SHP77 treated with DMSO at 0.1 percent for 48 hours (cell line): ENCODE results near the gene APPBP2.
"Not testable (repeated sequence)": the region's sequence is repeated elsewhere in the genome, so short reads cannot be mapped to it uniquely, and the experiment has no call there.

ENCODE experiments used
- DNase-seq: peaks from one replicate; lab custom pipeline; 2025; lab: John Stamatoyannopoulos, UW

The APPBP2 gene

DNA sequence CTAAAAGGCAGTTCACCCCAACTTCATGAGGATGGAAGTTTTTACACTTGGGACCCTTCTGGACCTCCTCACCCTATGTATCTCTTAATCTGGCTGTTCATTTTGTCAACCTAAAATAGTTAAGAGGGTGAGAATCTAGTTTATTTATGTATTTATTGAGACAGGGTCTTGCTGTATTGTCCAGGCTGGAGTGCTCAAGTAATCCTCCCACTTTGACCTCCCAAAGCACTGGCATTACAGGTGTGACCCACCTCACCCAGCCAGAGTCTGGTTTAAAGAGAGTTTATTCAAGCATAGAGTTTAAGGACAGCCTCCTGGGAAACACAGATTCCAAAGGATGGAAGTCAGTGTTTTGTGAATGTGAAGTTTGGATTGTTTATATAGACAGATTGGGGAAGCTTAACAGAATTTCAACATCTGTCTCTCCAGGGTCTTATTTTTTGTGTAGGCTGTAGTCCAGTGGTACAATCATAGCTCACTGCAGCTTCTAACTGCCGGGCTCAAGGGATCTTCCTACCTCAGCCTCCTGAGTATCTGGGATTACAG is 8.0 kb upstream of the APPBP2 start:
- DNase-seq, result no peak

DNA sequence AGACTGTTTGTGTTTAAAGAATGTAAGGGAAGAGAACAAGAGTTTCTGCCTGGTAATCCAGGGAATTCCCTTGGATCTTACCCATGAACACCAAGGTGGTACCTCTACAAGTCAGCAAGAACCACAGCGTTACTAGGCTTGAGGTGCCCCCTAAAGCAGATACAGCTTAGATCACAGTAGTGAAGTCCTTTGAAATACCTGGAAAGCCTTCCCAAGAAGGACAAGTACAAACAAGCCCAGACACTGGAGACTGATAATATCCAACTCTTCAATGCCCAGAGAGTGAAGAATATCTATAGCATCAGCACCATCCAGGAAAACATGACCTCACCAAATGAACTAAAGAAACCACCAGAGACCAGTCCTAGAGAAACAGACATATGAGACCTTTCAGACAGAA is 3.8 kb upstream of the APPBP2 start:
- DNase-seq, result no peak

- no peak for DNase-seq
These were observed 2.8 kb upstream of the APPBP2 start for GRCh38 chr17:60528828-60529227.

DNA sequence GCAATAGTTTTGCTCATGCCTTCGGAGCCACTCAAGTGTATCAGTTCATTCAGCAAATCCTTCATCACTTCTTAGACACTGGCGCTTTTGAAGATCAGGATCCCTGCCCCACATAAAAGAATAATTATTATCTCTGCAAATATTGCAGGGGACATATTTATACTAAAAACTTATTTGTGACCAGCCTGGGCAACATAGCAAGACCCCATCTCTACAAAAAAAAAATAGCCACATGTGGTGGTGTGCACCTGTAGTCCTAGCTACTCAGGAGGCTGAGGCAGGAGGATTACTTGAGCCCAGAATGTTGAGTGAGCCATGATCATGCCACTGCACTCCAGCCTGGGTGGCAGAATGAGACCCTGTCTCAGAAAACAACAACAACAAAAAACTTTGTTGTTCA is 1.7 kb upstream of the APPBP2 start:
- no peak for DNase-seq

GRCh38 chr17:60526726-60527125 is 684 bp upstream of the APPBP2 start:
- no peak for DNase-seq

GRCh38 chr17:60525328-60525684 is 736 bp downstream of the APPBP2 start:
- no peak for DNase-seq

GRCh38 chr17:60524463-60525327 is 1.3 kb downstream of the APPBP2 start:
- no peak for DNase-seq

DNA sequence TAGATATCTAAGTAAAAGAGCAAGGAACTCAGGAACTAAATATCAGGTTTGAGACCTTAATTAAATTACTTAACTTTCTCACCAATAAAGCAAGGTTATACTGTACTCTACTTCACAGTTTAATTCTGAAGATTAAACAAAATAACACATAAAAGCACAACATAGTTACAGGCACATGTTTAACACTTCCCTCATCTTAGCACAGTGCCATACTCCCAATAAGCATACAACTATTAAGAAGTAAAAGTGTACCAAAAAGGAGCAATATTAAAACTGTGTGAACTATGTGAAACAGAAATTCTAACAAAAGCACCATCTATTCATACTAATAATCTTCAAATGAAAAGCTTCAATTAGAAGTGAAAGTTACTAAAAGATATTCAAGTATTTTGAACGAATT is 2.2 kb downstream of the APPBP2 start:
- DNase-seq, result no peak

DNA sequence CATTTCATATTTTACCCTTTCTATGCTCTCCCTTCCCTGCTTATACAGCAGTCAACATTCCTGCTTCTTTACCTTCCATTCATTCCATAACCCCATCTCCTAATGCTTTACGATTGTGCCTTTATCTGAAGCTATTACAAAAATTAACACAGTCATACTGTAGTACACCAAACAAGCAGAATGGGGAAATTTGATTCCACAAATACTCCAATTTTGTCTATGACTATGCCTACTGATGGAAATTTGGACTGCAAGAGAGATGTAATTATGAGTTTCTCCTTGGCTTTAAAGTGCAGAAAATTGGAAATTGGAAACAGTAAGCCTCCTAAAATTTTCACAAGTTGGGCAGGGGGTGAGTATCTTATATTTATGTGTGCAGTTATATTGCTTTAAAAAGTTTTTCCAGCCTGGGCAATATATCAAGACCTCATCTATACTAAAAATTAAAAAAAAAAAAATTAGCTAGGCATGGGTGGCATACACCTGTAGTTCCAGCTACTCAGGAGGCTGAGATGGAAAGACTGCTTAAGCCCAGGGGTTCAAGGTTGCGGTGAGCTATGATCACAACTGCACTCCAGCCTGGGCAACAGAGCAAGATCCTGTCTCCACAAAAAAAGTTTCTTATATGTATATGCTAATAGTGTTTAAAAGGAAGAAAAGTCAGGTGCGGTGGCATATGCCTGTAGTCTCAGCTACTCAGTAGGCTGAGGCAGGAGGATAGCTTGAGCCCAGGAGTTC is 3.0 kb downstream of the APPBP2 start:
- no peak for DNase-seq

- DNase-seq, result no peak
These were observed 6.2 kb downstream of the APPBP2 start for GRCh38 chr17:60519795-60520194.

DNA sequence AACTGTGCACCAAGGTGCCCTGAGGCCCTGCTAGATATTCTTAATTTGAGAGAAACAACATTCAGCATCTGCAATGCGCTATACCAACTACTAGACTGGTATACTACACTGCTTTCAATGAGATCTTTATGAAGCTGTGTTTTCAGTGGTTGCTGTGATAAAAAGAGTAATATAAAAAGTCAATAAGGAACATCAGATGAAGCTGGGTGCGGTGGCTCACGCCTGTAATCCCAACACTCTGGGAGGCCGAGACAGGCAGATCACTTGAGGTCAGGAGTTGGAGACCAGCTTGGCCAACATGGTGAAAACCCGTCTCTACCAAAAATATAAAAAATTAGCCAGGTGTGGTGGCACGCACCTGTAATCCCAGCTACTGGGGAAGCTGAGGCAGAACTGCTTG is 10.4 kb downstream of the APPBP2 start:
- DNase-seq, result not testable (repeated sequence)

- DNase-seq, result not testable (repeated sequence)
These were observed 10.8 kb downstream of the APPBP2 start for GRCh38 chr17:60515199-60515598.

GRCh38 chr17:60514500-60514899 is 11.5 kb downstream of the APPBP2 start:
- DNase-seq, result no peak

GRCh38 chr17:60514053-60514452 is 12.0 kb downstream of the APPBP2 start:
- DNase-seq, result no peak

DNA sequence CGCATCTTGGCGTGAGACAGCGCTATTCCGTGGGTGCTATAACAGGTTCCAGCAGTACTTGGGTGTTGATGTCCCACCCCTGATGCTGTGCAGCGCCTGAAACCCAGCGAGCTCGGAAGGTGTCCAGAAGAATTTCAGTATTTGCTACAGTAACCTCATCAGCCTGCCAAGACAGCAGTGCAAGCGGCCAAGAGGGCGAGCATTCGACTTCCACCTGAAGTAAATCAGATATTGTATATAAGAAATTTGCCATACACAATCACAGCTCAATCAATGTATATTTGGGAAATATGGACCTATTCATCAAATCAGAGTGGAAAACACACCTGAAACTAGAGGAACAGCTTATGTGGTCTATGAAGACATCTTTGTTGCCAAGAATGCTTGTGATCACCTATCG is 13.0 kb downstream of the APPBP2 start:
- no peak for DNase-seq

- DNase-seq, result no peak
These were observed 15.3 kb downstream of the APPBP2 start for GRCh38 chr17:60510723-60511122.

DNA sequence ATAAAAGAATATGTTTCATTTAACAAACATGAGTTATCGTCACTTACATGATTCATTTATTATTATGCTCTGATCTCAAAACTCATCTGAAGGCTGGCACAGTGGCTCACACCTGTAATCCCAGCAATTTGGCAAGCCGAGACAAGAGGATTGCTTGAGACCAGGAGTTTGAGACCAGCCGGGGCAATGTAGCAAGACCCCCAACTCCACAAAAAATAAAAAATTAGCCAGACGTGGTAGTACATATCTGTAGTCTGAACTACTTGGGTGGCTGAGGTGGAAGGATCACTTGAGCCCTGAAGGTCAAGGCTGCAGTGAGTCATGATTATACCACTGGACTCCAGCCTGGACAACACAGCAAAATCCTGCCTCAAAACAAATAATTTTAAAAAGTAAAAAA is 16.0 kb downstream of the APPBP2 start:
- DNase-seq, result no peak

DNA sequence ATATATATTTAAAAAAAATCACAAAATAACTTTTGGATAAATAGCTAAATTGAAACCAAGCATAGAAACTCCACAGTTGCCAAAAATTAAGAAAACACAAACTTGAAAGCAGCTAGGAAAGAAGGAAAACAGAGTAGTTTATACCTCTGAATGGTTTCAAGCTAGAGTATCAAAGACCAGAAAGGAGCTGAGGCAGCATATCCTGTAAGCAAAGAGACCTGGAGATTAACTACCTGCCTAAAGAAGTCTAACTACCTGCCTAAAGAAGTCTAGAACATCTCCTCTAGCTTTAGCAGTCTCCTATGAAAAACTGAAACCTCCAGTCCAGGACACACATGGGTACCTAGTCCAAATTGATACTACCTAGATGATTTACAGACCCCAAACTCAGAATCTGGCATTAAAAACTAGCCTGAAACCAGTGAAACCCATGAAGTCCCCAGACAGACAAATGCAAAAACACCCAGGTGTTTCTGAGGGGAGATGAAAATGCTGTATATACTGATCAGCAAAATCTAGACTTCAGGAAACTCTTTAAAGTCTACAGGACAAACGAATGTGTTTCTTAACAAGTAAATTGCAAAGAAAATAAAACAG is 17.6 kb downstream of the APPBP2 start:
- no peak for DNase-seq

- DNase-seq, result no peak
These were observed 19.7 kb downstream of the APPBP2 start for GRCh38 chr17:60506312-60506711.

DNA sequence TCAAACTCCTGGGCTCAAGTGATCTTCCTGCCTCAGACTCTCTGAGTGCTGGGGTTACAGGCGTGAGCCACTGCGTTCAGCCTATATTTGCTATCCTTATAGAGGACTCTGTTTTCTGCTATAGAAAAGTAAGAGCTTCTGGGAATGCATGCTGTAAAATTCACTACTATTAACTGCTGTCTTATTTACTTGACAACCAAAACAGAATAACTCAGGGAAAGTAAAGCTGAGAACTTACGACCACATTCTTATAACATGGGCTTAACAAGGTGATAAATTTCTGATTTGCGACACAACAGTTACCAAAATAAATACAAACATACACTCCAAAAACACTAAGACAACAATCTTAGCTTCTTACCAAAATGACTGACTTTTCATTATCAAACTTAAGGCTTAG is 23.9 kb downstream of the APPBP2 start:
- DNase-seq, result no peak

- no peak for DNase-seq
These were observed 24.5 kb downstream of the APPBP2 start for GRCh38 chr17:60501589-60501988.

DNA sequence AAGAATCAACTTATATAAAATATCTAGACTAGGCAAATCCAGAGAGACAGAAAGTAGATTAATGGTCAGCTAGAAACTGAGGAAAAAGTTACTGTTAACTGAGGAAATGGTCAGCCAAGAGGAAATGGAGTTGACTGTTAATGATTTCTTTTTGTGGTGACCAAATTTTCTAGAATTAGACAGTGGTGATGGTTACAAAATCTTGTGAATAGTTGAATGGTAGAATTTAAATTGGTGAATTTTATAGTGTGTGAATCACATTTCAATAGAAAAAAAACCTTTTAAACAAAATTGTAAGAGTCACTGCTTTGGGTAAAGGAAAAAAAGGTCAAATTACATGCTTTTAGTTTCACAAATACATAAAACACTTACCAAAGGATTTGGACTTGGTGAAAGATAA is 30.0 kb downstream of the APPBP2 start:
- no peak for DNase-seq

DNA sequence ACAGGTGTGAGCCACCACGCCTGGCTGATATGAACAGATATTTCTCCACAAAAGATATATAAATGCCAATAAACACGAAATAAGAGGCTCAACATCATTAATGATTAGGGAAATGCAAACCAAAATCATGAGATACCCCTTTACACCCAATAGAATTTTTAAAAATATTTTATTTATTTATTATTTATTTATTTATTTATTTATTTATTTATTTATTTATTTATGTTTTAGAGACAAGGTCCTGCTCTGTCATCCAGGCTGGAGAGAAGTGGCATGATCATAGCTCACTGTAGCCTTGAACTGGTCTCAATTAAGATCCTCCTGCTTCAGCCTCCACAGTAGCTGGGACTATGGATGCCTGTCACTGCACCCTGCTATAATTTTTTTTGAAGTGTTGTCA is 30.8 kb downstream of the APPBP2 start:
- DNase-seq, result no peak
